Astrocyte of the hippocampus (primary cell): ENCODE results near the gene STXBP5.

Source experiments
- DNase-seq: peaks from one replicate; pipeline ENCODE4 v3.0.0; 2011; ENCODE audit warnings: low read depth, low spot score

Gene STXBP5

DNA sequence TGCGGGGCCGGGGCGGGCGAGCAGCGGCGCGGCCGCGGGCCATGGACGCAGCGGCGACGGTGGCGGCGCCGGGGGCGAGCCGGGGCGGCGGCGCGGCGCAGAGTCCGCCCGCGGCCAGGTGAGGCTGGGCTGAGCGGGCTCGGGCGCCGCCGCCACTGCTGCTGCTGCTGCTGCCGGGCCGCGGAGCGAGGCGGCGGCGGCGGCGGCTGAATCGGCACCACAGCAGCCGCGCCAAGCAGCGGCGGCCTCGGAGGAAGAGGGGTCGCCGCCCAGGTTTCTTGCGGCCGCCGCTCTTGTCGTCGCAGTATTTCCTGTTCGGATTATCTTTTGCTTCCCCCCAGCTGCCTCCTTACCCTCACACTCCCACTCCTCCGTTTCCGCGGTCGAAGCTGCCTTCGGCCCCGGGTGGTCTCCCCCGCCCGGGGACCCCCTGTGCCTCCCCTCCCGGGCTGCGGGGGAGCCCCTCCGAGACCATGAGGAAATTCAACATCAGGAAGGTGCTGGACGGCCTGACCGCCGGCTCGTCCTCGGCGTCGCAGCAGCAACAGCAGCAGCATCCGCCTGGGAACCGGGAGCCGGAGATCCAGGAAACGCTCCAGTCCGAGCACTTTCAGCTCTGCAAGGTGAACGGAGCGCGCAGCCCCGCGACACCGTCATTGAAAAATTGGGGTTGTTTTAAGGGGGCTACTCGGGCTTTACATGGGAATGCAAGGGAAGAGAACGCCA is at the start of gene STXBP5:
Gene STXBP5 (plus strand): TSS at position 358 of the 726 bp plus-strand sequence. CDS start 116 bp downstream, at position 474.
- DNase-seq, result peak; percentile 77

DNA sequence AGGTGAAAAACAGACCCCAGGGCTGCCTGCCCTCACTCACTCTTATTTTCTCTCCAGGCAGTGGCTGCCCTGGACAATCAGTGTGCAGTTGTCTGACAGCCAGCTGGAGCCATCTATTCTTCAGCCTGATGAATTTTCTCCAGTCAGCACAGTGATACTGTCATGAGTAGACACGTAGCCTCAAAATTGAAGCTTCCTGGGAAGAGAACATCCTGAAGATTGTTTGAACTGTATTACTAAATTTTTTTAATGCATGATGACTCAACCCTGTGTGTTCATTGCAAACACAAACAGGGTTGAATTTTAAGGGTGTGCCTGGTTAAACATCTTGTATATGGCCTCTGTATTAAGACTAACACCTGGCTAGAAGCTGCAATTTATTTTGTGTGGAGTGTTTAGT is 49.8 kb upstream of the STXBP5 start:
- DNase-seq, result no peak

DNA sequence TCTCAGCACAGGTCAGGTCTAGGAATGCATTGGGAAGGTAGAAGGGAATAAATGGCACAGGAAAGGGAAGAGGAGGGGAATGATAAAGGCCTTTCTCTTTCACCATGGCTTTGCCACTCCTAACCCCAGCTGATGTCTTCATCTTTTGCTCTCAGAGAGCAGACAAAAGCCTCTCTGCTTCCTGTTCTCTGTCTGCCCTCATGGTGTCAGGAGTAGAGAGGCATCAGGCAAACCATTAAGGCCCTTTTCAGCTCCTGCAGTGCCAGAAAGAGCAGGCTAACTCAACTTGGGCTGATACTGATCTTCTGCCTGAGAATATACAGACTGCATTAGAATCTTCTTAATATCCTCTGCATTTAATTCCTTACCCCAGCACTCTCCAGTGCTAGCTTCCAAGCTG is 48.0 kb upstream of the STXBP5 start:
- no peak for DNase-seq

DNA sequence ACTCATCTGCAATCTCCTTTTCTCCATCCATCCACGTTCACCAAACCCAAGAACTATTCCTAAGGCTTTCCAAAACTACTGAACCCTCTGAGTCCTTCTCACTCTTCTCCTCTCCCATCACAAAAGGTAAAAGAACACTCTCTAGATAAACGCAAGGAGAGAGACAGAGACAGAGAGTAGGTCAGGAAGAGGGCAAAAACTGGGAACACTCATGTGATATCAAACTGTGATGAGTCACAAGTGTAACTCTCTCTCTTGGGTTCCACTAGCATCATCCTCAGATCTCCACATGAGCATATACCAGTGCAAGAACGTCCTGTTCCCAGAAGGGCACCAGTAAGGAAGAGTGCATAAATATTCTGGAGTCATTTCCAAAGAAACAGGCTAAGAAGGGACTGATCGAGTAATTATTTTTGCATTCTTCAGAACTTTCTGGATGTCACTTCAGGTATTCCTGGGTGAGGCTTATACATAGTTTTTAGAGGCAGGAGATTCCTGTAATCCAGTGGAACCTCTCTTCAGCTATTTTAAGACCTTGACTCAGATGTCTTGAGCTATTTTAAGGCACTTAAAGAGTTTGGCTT is 47.3 kb upstream of the STXBP5 start:
- no peak for DNase-seq

DNA sequence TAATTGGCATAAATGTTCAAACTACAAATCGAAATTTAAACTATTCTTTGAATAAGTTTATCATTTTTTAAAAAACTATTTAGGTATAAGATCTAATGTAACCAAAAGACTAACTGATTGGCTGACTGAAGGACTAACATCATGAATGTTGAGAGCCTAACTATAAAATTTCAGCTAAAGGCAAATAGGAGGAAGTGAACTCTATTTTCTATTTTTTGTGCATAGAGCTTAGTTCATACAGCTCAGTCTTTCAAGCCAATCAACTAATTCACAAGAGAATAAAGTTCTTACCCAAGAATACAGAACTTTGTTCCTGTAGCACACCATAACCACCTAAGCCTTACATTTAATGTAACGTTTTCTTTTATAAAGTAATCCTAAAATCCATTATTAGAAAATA is 46.3 kb upstream of the STXBP5 start:
- no peak for DNase-seq

DNA sequence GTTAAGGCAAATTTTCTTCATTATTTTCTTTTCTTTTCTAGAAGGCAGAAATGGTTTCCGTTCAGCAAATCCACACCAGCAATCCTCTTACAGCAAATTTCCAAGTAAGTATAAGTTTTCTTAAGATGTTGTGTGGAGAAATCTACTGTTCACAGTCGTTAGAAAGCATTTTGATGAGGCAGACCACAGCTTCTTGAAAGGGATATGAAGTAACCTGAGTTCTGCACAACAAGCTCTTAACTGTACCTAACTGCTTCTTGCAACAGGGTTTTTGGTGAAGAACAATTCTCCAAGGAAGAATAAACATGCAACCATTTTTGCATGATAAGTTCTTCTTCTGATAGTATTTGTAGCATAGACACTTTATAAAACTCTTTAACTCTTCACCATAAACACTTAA is 45.3 kb upstream of the STXBP5 start:
- DNase-seq, result no peak

DNA sequence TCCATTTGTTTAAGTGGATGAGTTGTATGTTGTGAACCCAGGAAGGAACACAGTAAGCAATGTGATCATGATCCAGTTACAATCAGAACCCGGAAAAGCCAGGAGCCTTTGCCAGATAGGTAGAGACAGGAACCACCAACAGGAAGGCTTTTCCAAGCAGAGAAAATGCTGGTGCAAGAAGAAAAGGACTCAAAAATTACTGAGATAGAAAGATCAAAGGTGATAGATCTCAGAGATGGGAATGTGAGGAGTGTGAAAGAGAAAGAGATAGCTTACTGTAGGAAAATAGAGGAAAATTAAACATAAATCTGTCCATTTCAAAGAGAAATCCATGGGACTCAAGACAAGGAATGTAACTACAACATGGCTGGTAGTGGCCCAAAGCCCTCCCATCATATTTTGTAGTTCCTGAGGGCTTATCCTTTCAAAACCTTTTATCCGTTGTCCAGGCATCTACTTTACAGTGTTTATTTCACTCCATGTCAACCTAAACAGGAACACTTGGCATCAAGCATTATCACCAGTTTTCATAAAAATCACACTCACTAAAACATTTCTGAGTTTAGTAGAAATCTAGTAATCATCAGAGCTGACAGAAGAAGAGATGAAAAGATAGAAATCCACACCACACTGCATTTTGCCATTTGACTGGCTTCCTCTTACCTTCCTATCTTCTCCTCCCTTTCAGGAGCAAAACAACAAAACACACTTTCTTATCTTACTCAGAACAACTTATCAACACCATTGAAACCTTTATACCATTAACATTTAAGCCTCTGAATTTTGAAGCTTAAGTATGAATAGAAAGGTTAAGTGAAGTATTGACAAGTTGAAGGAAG is 44.5 kb upstream of the STXBP5 start:
- no peak for DNase-seq

DNA sequence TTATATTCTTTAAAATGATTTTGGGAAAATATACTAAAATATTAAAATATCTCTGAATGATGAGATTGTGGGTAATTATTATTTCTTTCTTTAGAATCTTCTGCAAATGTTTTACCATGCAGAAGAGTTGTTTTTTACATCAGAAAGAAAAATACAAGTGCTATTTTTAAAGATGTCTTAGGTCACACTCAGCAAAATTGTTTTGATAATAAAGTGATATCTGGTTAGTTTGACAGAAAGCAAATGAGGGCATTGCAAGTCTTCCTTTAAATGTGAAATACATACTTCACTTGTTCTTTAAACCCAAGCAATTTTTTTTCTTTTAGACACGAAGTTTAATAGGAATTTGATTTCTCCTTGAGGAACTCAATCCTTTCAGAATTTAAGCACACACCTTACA is 43.6 kb upstream of the STXBP5 start:
- no peak for DNase-seq

DNA sequence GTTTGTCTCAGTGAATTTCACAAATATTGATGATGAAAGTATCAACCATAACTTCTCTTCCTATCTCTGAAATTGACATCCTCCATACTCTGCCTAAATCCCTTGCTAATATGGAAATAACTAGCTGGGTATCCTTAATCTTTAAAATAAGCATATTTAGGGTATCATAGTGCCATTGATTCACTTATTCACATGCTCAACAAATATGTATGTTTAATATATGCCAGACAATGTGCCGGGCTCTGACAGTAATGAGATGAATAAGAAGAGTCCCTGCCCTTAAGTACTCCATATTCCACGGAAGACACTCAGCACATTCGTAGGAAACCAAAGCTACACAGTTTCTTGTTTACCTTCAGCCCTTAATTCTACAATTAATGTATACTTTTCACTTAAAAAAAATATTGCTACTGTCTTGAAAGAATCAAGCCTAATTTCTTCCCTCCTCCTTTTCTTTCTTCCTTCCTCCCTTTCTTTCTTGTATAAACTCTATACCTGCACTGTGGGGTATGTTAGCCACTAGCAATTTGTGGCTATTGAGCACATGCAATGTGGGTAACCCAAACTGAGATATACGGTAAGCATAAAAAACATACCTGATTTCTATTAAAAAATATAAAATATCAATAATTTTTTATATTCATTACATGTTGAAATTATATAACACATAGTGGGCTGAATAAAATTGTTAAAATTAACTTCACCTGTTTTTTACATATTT is 42.8 kb upstream of the STXBP5 start:
- DNase-seq, result no peak

DNA sequence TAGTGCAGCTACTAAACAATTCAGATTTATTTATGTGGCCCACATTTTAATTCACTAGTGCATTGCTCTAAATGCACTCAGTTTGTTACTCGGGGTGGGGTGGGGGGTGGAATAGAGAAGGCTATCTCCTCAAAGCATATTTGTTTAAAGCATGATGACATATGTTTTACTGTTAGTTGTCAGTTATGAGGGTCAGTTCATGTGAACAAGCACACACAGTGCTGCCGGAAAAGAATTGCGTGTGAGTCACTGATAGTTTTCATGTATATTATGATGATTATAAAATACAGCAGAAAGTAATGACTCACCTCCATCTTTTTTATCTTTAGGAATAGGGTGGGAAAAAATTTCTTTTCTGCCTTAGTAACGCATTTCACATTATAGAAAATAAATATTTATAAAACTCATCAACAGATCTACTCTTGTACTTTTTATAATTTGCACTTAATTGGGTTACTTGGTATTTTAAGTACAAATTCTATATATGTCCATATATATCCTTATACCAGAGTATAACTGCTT is 42.2 kb upstream of the STXBP5 start:
- no peak for DNase-seq

DNA sequence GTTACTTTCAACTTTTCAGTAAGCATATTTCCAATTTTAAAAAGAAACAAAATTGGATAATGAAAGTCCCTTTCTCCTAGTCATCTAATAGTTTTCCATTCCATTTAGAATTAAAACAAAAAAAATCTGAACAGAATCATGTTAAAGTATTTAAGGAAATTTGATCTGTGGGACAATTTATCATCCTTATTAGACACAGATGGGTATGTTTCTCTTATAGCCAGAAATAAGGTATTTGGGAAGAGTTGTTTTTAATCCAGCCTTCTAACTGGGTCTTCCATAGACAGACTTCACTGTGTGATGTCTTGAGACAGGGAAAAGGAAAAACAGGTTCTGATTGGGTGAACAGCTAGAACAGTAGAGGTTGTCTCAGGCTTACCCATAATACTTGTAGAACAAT is 39.5 kb upstream of the STXBP5 start:
- DNase-seq, result no peak

DNA sequence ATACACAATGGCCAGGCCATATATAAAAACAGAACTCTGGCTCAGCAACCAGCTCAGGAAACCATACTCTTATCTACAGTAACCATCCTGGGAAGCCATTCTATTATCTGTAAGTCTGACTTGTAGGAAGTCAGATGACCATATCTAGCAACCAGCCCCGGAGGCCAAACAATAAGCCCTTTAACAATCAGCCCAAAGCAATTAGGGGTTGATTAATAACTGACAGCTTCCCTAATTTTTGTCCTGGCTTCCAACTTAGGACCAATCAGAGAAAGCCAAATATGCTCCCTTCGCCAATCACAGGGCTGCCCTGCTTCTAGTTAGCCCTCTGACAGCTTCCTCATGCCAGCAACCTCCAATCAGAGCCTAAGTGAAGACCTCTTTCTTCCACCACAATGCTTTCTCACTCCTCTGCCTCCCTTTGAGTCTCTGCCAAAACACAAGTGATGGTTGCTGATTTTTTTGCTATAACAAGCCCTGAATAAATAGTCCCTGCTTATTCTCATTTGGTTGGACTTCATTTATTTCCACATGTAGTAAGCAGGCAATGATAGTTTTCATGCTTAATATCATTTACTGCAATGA is 37.8 kb upstream of the STXBP5 start:
- DNase-seq, result peak; percentile 23

DNA sequence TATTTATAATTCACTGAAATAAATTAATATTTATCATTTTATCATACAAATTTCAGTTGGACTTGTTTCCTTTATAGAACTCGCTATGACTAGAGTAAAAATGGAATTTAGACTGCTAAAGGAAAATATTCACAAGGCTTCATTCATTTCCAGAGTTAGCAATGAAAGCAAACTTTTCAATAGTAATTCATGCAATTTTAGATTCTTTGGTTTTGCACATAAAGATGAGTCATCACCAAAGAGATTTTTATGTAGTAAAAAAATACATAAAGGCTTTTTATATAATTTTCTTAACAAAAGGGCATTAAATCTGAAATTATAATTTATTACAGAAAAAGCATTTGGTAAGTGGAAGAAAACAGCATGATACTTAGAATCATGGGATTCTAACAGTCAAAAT is 37.2 kb upstream of the STXBP5 start:
- DNase-seq, result no peak

DNA sequence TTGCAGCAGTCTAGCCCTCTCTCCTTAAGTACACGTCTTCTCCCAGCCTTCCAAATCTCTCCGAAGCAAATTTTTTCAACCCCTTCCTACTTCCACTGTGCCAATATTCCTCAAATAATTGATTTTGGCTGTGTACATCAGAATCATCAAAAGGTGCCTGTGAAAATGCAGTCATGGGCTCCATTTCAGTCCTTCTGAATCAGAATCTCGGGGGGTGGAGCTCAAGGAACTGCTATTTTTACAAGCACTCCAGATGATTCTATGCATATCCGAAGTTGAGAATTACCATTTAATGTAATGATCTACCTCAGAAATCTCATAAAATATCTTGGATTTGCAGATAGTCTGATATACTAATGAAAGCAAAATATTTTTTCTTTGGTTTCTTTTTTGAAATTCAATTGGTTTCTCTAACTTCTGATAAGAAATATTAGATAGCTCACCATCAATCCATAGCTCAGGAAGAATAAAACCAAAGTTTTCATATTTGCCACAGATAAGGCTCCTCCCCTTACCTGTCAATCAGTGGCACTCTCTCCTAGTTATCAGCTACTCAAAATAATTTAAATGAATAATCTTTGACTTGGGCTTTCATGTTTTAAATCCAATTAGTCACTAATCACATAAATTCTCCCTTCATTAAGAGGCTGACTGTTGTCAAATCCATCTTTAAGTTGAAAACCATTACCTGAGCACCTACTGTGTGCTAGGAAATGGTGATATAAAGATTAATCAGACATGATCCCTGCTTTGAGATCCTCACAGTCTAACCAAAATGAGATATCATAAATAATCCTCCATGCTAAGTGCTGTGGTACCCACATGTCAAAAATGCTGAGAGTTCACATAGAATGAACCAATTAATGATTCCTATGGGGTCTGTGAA is 36.4 kb upstream of the STXBP5 start:
- no peak for DNase-seq

DNA sequence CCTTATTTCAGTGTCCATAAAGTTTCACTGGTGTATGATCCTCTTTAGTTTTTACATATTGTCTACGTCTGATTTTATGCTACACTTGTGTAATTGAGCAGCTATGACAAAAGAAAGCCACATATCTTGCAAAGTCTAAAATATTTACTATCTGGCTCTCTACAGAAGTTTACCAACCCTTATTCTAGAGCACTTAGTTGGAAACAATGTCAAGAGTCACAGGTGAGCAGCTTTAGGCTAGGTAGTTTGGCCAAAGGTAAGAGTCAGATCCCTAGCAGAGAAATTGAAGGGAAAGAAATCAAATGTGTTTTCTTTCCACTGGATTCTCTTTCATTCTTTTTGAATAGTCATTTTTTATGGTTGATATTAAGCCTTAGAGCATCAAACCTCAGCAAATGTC is 34.7 kb upstream of the STXBP5 start:
- DNase-seq, result no peak

DNA sequence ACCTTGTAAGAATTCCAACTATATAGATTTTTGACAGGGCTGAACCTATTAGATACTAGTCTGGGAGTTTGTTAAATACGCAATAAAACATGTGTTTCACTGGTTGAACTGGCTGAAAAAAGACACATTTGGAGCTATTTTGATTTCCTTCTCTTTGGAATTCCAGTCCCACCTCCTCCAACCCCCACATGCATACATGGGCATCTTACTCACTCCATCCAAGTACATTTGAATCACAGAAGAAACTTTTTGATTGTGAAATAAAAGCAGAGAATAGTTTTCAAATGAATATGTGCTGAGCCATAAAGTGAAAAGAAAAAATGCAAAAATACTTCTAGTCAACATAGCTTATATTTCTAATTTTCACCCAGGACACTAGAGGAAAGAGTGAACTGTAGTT is 33.9 kb upstream of the STXBP5 start:
- peak; percentile 75 for DNase-seq

DNA sequence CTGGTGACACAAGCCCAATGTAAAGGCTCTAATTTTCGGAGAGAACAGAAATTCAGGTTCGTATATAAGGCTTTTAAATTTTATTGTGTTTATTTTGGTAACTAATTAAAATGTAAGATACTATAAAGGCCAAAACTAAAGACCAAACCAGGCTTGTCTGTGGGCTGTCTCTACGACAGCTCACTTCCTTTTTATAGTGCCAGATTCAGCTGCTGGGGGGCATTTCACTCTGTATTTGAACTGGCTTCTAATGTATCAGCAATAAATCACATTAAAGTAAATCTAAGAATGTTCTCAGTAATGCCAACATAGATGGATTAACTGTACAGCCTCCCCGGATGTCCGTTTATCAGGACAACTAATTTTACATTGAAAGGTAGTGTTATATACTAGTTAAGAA is 31.1 kb upstream of the STXBP5 start:
- DNase-seq, result no peak

DNA sequence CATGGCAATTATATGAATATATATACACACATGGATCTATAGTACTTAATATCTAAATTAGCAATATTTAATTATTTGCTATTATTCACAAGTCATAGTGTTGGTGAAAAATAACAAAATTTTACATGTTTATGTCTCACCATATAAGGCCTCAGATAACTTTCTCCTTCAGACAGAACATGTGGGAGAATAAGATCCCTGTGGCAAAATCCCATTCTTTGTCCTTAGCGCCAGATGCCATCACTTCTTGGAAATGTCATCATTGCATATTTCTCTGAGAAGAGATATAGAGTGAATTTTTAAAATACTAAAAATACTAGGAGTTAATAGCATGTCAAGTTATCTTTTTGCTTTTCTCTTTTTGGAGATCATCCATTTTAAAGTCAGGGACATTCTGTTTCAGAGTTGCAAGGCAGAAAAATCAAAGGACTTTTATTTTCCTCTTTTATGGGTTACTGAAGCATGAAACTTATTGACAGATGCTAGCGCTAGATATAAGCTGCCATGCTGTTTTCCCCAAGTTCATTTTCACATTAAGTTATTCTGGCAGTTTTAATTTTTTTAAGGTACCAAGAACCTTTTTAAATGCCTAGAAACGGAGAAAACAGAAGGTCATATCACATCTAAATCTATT is 30.4 kb upstream of the STXBP5 start:
- DNase-seq, result no peak

DNA sequence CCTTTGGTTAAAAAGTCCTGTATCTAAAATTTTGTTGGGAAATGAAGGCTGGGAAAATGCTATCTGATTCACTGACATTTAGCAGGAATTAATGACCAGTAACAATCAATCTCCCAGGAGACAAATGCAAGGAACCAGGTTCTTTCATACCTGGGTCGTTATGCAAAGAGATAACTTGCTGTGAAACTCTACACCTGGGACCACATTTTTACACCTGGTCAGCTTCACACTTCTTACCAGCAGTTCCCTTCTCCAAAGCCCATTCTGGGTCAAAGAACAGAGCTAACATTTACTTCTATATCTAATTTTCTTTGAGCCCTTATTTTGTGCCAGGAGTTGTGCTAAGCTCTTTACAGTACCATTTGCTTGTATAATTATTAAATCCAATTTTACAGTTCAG is 27.4 kb upstream of the STXBP5 start:
- DNase-seq, result no peak

DNA sequence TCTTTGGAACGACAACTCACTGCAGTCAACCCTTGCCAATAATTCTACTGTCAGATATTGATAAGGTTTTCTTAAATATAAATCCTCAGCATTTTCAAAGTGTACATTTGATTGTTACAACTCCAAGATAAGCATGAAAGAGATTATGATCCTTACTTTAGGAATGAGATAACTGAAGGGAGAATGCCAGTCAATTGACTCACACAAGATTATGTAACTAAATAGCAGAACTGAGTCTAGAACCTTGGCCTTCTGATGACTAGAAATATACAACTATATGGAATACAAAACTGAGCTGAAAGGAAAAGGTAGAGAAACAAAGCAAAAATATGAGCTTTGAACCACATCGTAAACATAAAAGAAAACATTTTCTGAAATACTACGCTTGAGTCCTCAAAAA is 26.9 kb upstream of the STXBP5 start:
- no peak for DNase-seq
